NT2/D1 (cell line): ENCODE results near the gene MAT2A.

Experiments
- SUZ12 ChIP-seq: IDR thresholded peaks from 2 replicates; pipeline ENCODE4 v1.6.1; 2011; ENCODE audit not compliant: insufficient read length, insufficient read depth; ENCODE audit errors: extremely low read depth
- ZNF274 ChIP-seq: IDR thresholded peaks from 2 replicates; pipeline ENCODE4 v1.6.1; 2011; ENCODE audit warnings: mild to moderate bottlenecking, low read depth, low read length

GRCh38 chr2:85502720-85503119 is 36.2 kb upstream of the MAT2A start:
- TF ChIP-seq SUZ12: no peak
- TF ChIP-seq ZNF274: no peak
